ENCODE measurements around the gene SLC9A9.

SLC9A9 gene

DNA sequence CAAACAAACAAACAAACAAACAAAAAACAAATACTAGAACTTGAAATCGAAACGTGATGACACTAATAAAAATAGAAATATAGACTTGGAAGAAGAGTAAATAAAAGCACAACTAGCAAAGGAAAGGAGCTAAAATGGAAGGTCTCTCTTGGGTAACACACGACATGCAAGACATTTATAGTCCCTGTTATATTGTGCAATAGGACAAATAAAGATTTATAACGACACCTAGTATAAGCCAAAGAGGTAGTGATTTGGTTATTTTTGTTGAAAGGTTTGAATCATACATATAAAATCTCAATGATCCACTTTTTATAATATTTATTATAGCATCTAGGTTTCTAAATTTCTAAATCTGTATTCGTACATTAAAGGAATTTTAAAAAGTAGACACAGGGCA is 379.1 kb downstream of the SLC9A9 start:
- Histone ChIP-seq H3K4me3 (no peak overlapping the region), H3K27ac (no peak overlapping the region)
- TF ChIP-seq, protein P1, sequence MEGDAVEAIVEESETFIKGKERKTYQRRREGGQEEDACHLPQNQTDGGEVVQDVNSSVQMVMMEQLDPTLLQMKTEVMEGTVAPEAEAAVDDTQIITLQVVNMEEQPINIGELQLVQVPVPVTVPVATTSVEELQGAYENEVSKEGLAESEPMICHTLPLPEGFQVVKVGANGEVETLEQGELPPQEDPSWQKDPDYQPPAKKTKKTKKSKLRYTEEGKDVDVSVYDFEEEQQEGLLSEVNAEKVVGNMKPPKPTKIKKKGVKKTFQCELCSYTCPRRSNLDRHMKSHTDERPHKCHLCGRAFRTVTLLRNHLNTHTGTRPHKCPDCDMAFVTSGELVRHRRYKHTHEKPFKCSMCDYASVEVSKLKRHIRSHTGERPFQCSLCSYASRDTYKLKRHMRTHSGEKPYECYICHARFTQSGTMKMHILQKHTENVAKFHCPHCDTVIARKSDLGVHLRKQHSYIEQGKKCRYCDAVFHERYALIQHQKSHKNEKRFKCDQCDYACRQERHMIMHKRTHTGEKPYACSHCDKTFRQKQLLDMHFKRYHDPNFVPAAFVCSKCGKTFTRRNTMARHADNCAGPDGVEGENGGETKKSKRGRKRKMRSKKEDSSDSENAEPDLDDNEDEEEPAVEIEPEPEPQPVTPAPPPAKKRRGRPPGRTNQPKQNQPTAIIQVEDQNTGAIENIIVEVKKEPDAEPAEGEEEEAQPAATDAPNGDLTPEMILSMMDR (IDR thresholded peaks at IDR 0.05) = no peak

GRCh38 chr3:143465666-143466065 is 382.6 kb downstream of the SLC9A9 start:
- H3K4me3 ChIP-seq = no peak overlapping the region
- TF ChIP-seq, protein P1 (IDR thresholded peaks at IDR 0.05) = no peak
- DNase-seq (ENCODE audit: low spot score) = no peak
- H3K27ac ChIP-seq = no peak overlapping the region

More for the DNA sequence above, 379.1 kb downstream of the SLC9A9 start:
- no peak for DNase-seq (ENCODE audit: low spot score)

DNA sequence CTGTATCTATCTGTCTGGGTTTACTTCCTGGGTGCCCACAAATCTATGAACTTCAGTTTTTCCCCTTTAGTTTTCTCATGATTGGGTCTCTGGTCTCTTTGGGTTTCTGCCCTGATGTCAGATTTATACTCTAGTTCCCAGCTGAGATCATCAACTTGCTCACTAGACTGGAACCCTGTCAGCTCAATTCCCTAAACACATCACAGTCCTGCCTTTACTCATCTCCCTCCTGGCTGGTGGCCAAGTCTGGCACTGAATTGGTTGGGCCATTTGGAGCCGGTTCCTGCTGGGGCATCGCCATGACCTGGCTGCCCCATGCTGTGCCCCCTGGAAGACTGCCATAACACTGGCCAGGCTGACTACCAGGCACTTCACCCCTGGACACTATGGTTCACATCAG is 383.4 kb downstream of the SLC9A9 start:
- DNase-seq (ENCODE audit: low spot score) = no peak
- H3K4me3 ChIP-seq = no peak overlapping the region
- H3K27ac ChIP-seq = no peak overlapping the region
- TF ChIP-seq, protein P1 (IDR thresholded peaks at IDR 0.05) = no peak

GRCh38 chr3:143455480-143455879 is 392.8 kb downstream of the SLC9A9 start:
- no peak overlapping the region for H3K27ac ChIP-seq
- H3K4me3 ChIP-seq = no peak overlapping the region
- TF ChIP-seq, protein P1 (IDR thresholded peaks at IDR 0.05) = no peak
- no peak for DNase-seq (ENCODE audit: low spot score)

- no peak for DNase-seq (ENCODE audit: low spot score)
- TF ChIP-seq, protein P1 (IDR thresholded peaks at IDR 0.05) = no peak
- H3K27ac ChIP-seq = no peak overlapping the region
- H3K4me3 ChIP-seq = no peak overlapping the region
Observed at GRCh38 chr3:143450632-143451031, 397.6 kb downstream of the SLC9A9 start.

- TF ChIP-seq, protein P1 (IDR thresholded peaks at IDR 0.05) = no peak
- DNase-seq (ENCODE audit: low spot score) = no peak
- Histone ChIP-seq H3K4me3 (no peak overlapping the region), H3K27ac (no peak overlapping the region)
Observed at GRCh38 chr3:143447491-143447890, 400.8 kb downstream of the SLC9A9 start.

- DNase-seq (ENCODE audit: low spot score) = no peak
- TF ChIP-seq, protein P1 (IDR thresholded peaks at IDR 0.05) = no peak
- Histone ChIP-seq H3K4me3 (no peak overlapping the region), H3K27ac (peak overlapping the region in 1 of 2 donors; percentile 60)
Observed at GRCh38 chr3:143445118-143445517, 403.1 kb downstream of the SLC9A9 start.

All from coronary artery (tissue), 2 donors.